Right ventricle myocardium superior (tissue), 1 donor: ENCODE measurements around the gene RAPGEF6. TPM values are rescaled to one million over a fixed set of nuclear protein-coding genes. Genes with fewer than 3 reads are reported as not detected.
"Not testable (repeated sequence)": the region's sequence is repeated elsewhere in the genome, so short reads cannot be mapped to it uniquely, and the experiment has no call there.

Experiments
- ATAC-seq: fragments of 200-7000 bp; cut with Tn5 transposase; one replicate; pipeline ENCODE4 v1.9.1; 2020; ENCODE audit warnings: mild to moderate bottlenecking; ENCODE audit not compliant: poor library complexity
- DNase-seq: peaks from one replicate; pipeline ENCODE4 v3.0.0-alpha.2; 2020
- intact Hi-C: fragments of 100-400 bp; cut with DNase I; formaldehyde crosslinking; loops from one replicate; pipeline ENCODE4 v1.11.2; 2022
- long read RNA-seq: library from polyadenylated mRNA; unstranded; transcript quantifications from one replicate; pipeline ENCODE4 v2.0.0, GENCODE V29; 2021
- total RNA-seq: library from RNA; stranded (reverse); fragmentation: NEBNext Ultra II Directional; extraction: Animal tissue kit (Norgen Biotek cat#: 25700); gene quantifications from one replicate; pipeline ENCODE4 v1.2.1, GENCODE V29; 2021
- donor health status: DM: no; HTN: yes; CAD: no; lungs with severe emphysema.

The RAPGEF6 gene, protein sequence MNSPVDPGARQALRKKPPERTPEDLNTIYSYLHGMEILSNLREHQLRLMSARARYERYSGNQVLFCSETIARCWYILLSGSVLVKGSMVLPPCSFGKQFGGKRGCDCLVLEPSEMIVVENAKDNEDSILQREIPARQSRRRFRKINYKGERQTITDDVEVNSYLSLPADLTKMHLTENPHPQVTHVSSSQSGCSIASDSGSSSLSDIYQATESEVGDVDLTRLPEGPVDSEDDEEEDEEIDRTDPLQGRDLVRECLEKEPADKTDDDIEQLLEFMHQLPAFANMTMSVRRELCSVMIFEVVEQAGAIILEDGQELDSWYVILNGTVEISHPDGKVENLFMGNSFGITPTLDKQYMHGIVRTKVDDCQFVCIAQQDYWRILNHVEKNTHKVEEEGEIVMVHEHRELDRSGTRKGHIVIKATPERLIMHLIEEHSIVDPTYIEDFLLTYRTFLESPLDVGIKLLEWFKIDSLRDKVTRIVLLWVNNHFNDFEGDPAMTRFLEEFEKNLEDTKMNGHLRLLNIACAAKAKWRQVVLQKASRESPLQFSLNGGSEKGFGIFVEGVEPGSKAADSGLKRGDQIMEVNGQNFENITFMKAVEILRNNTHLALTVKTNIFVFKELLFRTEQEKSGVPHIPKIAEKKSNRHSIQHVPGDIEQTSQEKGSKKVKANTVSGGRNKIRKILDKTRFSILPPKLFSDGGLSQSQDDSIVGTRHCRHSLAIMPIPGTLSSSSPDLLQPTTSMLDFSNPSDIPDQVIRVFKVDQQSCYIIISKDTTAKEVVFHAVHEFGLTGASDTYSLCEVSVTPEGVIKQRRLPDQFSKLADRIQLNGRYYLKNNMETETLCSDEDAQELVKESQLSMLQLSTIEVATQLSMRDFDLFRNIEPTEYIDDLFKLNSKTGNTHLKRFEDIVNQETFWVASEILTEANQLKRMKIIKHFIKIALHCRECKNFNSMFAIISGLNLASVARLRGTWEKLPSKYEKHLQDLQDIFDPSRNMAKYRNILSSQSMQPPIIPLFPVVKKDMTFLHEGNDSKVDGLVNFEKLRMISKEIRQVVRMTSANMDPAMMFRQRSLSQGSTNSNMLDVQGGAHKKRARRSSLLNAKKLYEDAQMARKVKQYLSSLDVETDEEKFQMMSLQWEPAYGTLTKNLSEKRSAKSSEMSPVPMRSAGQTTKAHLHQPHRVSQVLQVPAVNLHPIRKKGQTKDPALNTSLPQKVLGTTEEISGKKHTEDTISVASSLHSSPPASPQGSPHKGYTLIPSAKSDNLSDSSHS (N-terminal part only)
- total RNA-seq: 8.2 TPM
- long read RNA-seq: 0 reads

DNA sequence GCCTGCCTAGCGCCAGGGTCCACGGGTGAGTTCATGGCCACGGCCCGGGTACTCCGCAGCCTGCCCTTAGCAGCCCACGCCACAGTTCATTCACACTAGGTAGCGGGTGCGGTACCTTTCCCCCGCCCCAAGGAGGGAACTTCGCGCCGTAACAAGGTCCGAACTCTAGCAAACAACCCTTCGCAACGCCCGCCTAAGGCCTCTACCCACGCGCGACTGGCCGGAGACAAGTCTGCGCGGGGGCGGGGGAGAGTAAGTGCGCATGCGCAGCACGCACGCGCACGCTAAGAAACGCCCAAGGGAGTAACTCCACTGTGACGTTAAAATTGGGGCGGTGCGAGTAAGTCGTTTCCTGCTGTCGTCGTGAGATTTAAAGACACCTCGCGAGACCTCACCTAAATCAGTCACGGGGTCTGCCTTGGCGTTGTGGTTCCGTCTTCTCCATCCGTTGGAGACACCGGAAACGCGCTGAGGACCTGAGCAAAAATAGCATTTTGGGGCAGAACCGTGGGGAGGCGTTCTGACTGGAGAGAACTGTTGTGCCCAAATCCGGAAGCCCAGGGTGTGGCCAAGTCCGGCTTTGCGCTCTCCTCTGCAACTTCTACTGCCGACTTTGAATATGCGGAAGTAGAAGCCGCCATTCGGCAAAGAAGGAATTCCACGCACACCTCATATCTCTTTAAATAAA lies at the start of gene RAPGEF6:
Gene RAPGEF6 (minus strand): TSS at position 234 of the 688 bp plus-strand sequence. CDS start 199 bp downstream, at position 35.
- ATAC-seq (peak; percentile 98), DNase-seq (peak; percentile 97)
- intact Hi-C loops: no loop called here

DNA sequence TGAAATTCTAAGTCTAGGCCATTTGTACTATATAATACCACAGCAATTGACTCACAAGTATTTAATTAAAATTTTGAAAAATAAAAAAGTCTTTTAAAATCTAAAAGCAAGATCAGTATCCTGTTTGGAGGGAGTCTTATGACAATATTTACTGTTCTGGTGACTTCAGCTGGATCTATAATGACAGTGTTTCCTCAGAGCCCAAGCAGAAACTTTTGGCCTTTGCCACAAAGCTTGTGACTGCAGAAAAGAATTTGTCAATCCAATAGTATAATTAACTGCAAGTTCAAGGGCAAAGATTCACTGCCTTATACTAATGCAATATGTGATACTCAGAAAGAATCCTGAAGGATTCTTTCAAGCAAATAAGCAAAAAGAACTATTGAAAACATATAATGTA lies 49.6 kb upstream of the RAPGEF6 start:
- intact Hi-C loops: no loop called here
- ATAC-seq: no peak

DNA sequence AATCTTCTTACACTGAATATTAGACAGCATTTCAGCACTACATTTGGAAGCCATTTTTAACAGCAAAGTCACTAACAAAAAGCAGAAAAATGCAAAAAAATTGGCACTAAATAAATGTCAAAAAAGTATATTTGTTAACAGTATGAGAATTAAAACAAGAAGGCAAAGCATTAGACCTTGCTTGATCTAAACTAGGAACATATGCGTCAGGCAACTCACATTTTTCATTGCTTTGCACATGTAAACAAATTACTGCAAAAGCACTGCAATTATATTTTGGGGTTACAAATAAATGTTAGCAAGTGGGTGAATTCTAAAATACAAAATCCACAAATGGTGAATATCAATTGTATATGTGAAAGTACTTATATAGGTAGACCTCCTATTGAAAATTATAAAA lies 49.0 kb upstream of the RAPGEF6 start:
- no peak for ATAC-seq
- intact Hi-C loops: no loop called here
- DNase-seq: no peak

More for the DNA sequence above, 49.6 kb upstream of the RAPGEF6 start:
- DNase-seq: no peak

DNA sequence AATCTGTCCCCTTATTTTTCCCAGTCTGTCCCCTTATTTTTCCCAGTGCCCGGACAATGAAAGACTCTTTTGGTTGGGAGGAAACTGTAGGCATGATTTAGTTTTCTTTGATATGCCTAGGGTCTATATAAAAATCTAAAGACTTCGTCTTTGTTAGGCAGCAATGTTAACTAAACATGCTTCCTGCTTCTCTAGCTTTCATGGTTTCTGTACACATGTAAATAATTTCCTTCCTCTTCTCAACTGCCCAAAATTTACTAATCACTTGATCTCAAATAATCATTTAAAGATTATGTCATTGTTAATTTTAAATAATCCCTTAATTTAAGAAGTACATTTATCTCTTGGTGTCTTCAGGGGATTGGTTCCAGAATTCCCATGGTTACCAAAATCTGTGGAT lies 47.8 kb upstream of the RAPGEF6 start:
- intact Hi-C loops: no loop called here

DNA sequence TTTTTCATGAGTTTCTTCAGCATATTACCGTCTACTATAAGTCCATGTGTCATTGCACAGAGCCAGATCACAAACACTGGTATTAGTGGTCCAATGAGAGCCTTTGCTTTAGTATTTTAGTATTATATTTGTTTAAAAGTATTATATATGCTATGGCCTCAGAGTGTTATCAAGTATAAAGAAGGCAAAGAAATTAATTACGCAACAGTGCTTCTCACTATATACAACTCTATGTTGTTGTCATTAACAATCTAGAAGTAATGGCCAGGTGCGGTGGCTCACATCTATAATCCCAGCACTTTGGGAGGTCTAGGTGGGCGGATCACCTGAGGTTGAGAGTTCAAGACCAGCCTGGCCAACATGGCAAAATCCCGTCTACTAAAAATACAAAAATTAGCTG lies 47.1 kb upstream of the RAPGEF6 start:
- ATAC-seq: no peak
- intact Hi-C loops: no loop called here
- DNase-seq: no peak

More for the DNA sequence above, 47.8 kb upstream of the RAPGEF6 start:
- no peak for ATAC-seq
- no peak for DNase-seq

DNA sequence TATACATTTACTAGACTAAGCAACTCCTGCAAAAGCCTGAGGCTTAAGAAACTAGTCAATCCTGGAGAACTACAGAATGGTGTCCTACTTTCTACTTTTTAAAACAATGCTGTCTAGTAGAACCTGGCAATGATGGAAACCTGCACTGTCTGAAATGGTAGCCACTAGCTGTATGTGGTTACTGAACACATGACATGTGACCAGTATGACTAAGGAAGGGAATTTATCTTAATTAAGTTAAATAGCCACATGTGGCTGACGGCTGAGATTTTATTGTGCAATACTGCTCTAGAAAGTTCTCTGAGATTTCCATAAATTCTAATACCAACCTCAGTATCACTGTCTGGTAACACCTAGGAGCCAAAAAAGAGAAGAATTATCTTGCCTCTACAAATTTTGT lies 44.9 kb upstream of the RAPGEF6 start:
- DNase-seq: no peak
- ATAC-seq: no peak
- intact Hi-C loops: no loop called here

- intact Hi-C loops, ATAC-seq: not testable (repeated sequence)
- peak; percentile 51 for DNase-seq
These were observed 43.2 kb upstream of the RAPGEF6 start for GRCh38 chr5:131678273-131678672.

GRCh38 chr5:131677115-131677514 lies 42.1 kb upstream of the RAPGEF6 start:
- intact Hi-C loops: no loop called here
- DNase-seq (no peak), ATAC-seq (no peak)

DNA sequence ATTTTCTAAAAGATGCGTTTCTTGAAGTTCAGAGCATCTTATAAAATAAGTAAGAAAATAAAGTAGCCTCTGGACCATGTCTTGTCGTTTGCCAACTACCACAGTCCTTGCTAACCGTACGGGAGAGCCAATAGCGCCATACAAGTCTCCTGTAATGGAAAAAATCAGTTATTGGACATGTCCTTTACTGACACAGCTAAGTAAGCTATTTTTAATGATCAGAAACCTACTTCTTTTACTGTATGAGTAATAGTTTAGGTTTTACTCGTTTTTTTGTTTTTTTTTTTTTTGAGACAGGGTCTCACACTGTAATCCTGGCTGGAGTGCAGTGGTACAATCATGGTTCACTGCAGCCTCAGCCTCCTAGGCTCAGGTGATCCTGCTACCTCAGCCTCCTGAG lies 37.7 kb upstream of the RAPGEF6 start:
- intact Hi-C loops: no loop called here
- no peak for DNase-seq
- peak; percentile 32 for ATAC-seq

GRCh38 chr5:131671994-131672655 lies 37.1 kb upstream of the RAPGEF6 start:
- peak; percentile 96 for ATAC-seq
- intact Hi-C loops: no loop called here

GRCh38 chr5:131671409-131671808 lies 36.4 kb upstream of the RAPGEF6 start:
- ATAC-seq: peak; percentile 32
- intact Hi-C loops: no loop called here
- DNase-seq: no peak

More at GRCh38 chr5:131671994-131672655, 37.1 kb upstream of the RAPGEF6 start:
- DNase-seq: no peak

- no peak for DNase-seq
- no peak for ATAC-seq
- intact Hi-C loops: no loop called here
These were observed 29.9 kb upstream of the RAPGEF6 start for GRCh38 chr5:131664929-131665328.

- no peak for ATAC-seq
- intact Hi-C loops: no loop called here
- DNase-seq: no peak
These were observed 26.9 kb upstream of the RAPGEF6 start for GRCh38 chr5:131661933-131662332.

GRCh38 chr5:131659841-131660240 lies 24.8 kb upstream of the RAPGEF6 start:
- DNase-seq: no peak
- ATAC-seq: no peak
- intact Hi-C loops: no loop called here

GRCh38 chr5:131659290-131659689 lies 24.3 kb upstream of the RAPGEF6 start:
- intact Hi-C loops: no loop called here
- ATAC-seq (no peak), DNase-seq (no peak)

DNA sequence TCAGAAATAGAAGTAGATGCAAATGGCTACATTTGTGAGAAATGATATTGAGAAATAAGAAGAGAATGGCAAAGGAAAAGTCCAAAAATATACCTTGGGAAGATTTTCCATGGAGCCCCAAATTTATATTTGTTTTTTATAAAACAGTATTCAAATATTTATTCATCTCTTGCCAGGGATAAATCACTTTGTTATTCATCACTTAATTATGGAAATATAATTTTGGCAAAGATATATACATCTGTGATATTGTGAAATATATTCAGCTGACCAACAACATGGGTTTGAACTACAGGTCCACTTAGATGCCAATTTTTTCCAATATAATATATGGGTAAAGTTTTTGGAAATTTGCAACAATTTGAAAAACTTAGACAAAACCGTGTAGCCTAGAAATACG lies 19.7 kb upstream of the RAPGEF6 start:
- intact Hi-C loops: no loop called here
- ATAC-seq (no peak), DNase-seq (no peak)

DNA sequence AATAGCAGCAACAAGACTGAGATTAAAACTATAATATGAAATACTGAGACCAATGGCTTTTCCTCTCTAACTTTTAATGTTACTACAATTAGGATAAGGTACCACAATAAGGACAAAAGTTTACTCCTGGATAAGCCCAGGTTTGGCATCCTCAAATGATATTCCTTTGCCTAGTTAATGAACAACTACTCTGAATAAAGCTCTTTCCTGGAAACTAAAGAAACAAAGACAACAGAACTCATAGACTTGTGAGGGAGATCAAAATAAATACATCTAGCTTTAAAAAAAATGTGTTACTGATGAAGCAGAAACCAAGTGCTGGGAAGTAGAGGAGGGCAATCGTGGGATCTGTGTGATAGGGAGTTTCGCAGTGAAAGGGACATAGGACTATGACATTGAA lies 19.3 kb upstream of the RAPGEF6 start:
- intact Hi-C loops: no loop called here
- ATAC-seq: no peak
- DNase-seq: no peak

DNA sequence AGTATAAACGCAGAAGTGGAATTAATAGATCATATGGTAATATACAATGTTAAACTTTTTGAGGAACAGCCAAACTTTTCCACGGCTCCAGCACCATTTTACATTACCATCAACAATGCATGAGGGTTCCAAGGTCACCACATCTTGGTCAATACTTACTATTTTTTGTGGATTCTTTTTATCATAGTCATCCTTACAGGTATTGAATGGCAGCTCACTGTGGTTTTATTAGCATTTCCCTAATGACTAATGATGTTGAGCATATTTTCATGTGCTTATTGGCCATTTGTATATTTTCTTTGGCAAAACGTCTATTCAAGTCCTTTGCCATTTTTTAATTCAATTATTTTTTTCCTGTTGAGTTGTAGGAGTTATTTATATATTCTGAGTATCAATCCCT lies 14.1 kb upstream of the RAPGEF6 start:
- ATAC-seq: no peak
- no peak for DNase-seq
- intact Hi-C loops: no loop called here
